ENCODE data around the gene SCIN.
"Not testable (repeated sequence)": the region's sequence is repeated elsewhere in the genome, so short reads cannot be mapped to it uniquely, and the experiment has no call there.

SCIN gene

GRCh38 chr7:12690041-12690878 is 119.7 kb downstream of the SCIN start:
- H3K36me3 ChIP-seq (ENCODE audit: insufficient read depth, low read length), result peaks cover 18% of the 10 kb centered on the region; the same call in 1 of the 2 replicates
- peak overlapping the region; percentile 62; the same call in 1 of the 2 replicates for H3K9ac ChIP-seq (ENCODE audit: low read depth, low read length)
- no peak overlapping the region for H3K27ac ChIP-seq (ENCODE audit: low read depth, low read length)
- no peaks in the 10 kb centered on the region for H3K9me3 ChIP-seq (ENCODE audit: insufficient read depth, low read depth, low read length)
- peak overlapping the region; percentile 77 for H3K4me3 ChIP-seq (ENCODE audit: low read length)
- no CpG with 5 or more reads among the region's 1 CpG for WGBS
- no peaks in the 10 kb centered on the region for H3K27me3 ChIP-seq (ENCODE audit: insufficient read depth, low read length)
- H3K4me1 ChIP-seq (ENCODE audit: insufficient read depth, low read length), result peaks cover 36% of the 10 kb centered on the region

- WGBS, result 96% methylated on average over 3 of the region's 3 CpGs
- Histone ChIP-seq H3K4me1 (ENCODE audit: insufficient read depth, low read length) (peaks cover 33% of the 10 kb centered on the region), H3K36me3 (ENCODE audit: insufficient read depth, low read length) (peaks cover 18% of the 10 kb centered on the region; the same call in 1 of the 2 replicates)
- H3K27ac ChIP-seq (ENCODE audit: low read depth, low read length); H3K4me3 ChIP-seq (ENCODE audit: low read length); H3K27me3 ChIP-seq (ENCODE audit: insufficient read depth, low read length); H3K9ac ChIP-seq (ENCODE audit: low read depth, low read length); H3K9me3 ChIP-seq (ENCODE audit: insufficient read depth, low read depth, low read length): not testable (repeated sequence)
Measured at GRCh38 chr7:12691388-12691787, 120.9 kb downstream of the SCIN start.

DNA sequence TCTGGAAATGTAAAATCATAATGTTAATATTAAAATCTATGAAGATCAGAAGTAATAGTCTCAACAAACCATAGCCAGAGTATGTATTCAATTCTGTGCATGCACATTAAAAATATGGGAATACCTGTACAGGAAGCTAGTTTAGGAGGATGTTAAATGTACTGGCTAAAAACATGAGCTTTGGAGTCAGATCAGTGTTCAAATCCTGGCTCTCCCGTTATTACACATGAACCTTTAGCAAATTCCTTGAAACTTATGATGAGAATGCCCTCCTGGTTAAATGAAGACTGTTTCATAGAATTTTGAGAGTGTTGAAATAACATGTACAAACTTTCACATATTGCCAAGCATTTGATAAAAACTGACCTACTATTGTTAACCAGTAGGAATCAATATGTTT is 121.5 kb downstream of the SCIN start:
- H3K27ac ChIP-seq (ENCODE audit: low read depth, low read length), result no peak overlapping the region

GRCh38 chr7:12692479-12693259 is 122.1 kb downstream of the SCIN start:
- no peaks in the 10 kb centered on the region for H3K27me3 ChIP-seq (ENCODE audit: insufficient read depth, low read length)
- H3K36me3 ChIP-seq (ENCODE audit: insufficient read depth, low read length), result peaks cover 18% of the 10 kb centered on the region; the same call in 1 of the 2 replicates
- WGBS, result 63% methylated on average over 2 of the region's 3 CpGs
- H3K9ac ChIP-seq (ENCODE audit: low read depth, low read length), result no peak overlapping the region
- no peak overlapping the region for H3K27ac ChIP-seq (ENCODE audit: low read depth, low read length)
- peaks cover 33% of the 10 kb centered on the region for H3K4me1 ChIP-seq (ENCODE audit: insufficient read depth, low read length)
- no peaks in the 10 kb centered on the region for H3K9me3 ChIP-seq (ENCODE audit: insufficient read depth, low read depth, low read length)
- H3K4me3 ChIP-seq (ENCODE audit: low read length), result no peak overlapping the region

More for the DNA sequence above, 121.5 kb downstream of the SCIN start:
- Histone ChIP-seq H3K4me1 (ENCODE audit: insufficient read depth, low read length) (peaks cover 33% of the 10 kb centered on the region), H3K36me3 (ENCODE audit: insufficient read depth, low read length) (peaks cover 18% of the 10 kb centered on the region; the same call in 1 of the 2 replicates), H3K27me3 (ENCODE audit: insufficient read depth, low read length) (no peaks in the 10 kb centered on the region), H3K9me3 (ENCODE audit: insufficient read depth, low read depth, low read length) (no peaks in the 10 kb centered on the region), H3K9ac (ENCODE audit: low read depth, low read length) (no peak overlapping the region), H3K4me3 (ENCODE audit: low read length) (no peak overlapping the region)
- WGBS, result 100% methylated on average over 1 of the region's 1 CpG

DNA sequence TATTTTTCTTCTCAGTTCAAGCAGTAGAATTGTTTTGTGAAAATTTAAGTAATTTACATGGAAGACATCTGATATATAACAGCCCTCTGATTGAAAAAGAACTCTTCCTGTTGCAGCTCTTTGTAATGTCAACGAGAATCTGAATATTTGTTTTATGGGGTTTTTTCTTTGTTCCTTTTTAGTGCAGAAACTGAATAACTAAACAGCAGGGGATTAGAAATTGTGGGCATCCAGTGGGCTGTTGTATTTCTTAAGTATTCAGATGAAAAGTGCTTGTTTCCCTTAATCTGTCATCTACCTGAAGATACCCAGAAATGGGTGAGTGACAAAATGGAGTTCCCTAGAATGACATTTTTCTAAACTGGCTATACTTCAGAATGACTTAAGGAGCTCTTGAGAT is 124.3 kb downstream of the SCIN start:
- H3K9me3 ChIP-seq (ENCODE audit: insufficient read depth, low read depth, low read length), result no peaks in the 10 kb centered on the region
- H3K4me3 ChIP-seq (ENCODE audit: low read length), result no peak overlapping the region
- no peaks in the 10 kb centered on the region for H3K27me3 ChIP-seq (ENCODE audit: insufficient read depth, low read length)
- peaks cover 11% of the 10 kb centered on the region; the same call in 1 of the 2 replicates for H3K36me3 ChIP-seq (ENCODE audit: insufficient read depth, low read length)
- H3K27ac ChIP-seq (ENCODE audit: low read depth, low read length), result peak overlapping the region; percentile 44
- 85% methylated on average over 1 of the region's 1 CpG for WGBS
- peaks cover 25% of the 10 kb centered on the region for H3K4me1 ChIP-seq (ENCODE audit: insufficient read depth, low read length)
- H3K9ac ChIP-seq (ENCODE audit: low read depth, low read length), result no peak overlapping the region

- H3K27me3 ChIP-seq (ENCODE audit: insufficient read depth, low read length), result no peaks in the 10 kb centered on the region
- peaks cover 14% of the 10 kb centered on the region for H3K4me1 ChIP-seq (ENCODE audit: insufficient read depth, low read length)
- peaks cover 4% of the 10 kb centered on the region; the same call in 1 of the 2 replicates for H3K9me3 ChIP-seq (ENCODE audit: insufficient read depth, low read depth, low read length)
- H3K36me3 ChIP-seq (ENCODE audit: insufficient read depth, low read length), result 0 out of 2 replicates have a peak, but pooled peaks cover 3% of the 10 kb centered on the region
- no peak overlapping the region for H3K4me3 ChIP-seq (ENCODE audit: low read length)
- 100% methylated on average over 1 of the region's 1 CpG for WGBS
- no peak overlapping the region for H3K27ac ChIP-seq (ENCODE audit: low read depth, low read length)
- no peak overlapping the region for H3K9ac ChIP-seq (ENCODE audit: low read depth, low read length)
Measured at GRCh38 chr7:12695965-12696364, 125.4 kb downstream of the SCIN start.

GRCh38 chr7:12699299-12699698 is 128.8 kb downstream of the SCIN start:
- Histone ChIP-seq H3K27me3 (ENCODE audit: insufficient read depth, low read length) (no peaks in the 10 kb centered on the region), H3K4me1 (ENCODE audit: insufficient read depth, low read length) (peaks cover 10% of the 10 kb centered on the region), H3K4me3 (ENCODE audit: low read length) (no peak overlapping the region), H3K9ac (ENCODE audit: low read depth, low read length) (no peak overlapping the region), H3K27ac (ENCODE audit: low read depth, low read length) (no peak overlapping the region), H3K9me3 (ENCODE audit: insufficient read depth, low read depth, low read length) (peaks cover 12% of the 10 kb centered on the region), H3K36me3 (ENCODE audit: insufficient read depth, low read length) (peaks cover 3% of the 10 kb centered on the region; the same call in 1 of the 2 replicates)
- 93% methylated on average over 10 of the region's 10 CpGs for whole genome bisulfite sequencing

DNA sequence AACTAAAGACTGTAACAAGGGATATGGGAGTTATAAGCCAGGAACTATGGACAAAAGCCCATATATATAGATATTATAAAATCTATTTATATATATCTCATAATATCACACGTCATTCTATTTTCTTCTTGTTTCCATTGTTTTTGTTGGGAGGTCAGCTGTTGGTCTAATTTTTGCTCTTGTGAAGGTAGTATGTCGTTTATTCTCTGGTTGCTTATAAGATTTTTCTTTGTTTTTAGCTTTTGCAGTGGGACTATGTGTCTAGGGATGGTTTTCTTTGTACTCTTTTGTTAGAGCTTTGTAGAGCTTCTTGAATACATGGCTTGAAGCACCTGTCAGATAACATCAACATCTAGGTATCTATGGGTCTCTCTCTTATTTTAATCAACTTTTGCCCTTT is 130.9 kb downstream of the SCIN start:
- no peak overlapping the region for H3K27ac ChIP-seq (ENCODE audit: low read depth, low read length)
- no peaks in the 10 kb centered on the region for H3K27me3 ChIP-seq (ENCODE audit: insufficient read depth, low read length)
- peaks cover 1% of the 10 kb centered on the region; the same call in 1 of the 2 replicates for H3K4me1 ChIP-seq (ENCODE audit: insufficient read depth, low read length)
- H3K9ac ChIP-seq (ENCODE audit: low read depth, low read length), result no peak overlapping the region
- peaks cover 3% of the 10 kb centered on the region; the same call in 1 of the 2 replicates for H3K36me3 ChIP-seq (ENCODE audit: insufficient read depth, low read length)
- H3K4me3 ChIP-seq (ENCODE audit: low read length), result no peak overlapping the region
- H3K9me3 ChIP-seq (ENCODE audit: insufficient read depth, low read depth, low read length), result peaks cover 12% of the 10 kb centered on the region
- 79% methylated on average over 1 of the region's 2 CpGs for WGBS

- no peaks in the 10 kb centered on the region for H3K27me3 ChIP-seq (ENCODE audit: insufficient read depth, low read length)
- peaks cover 3% of the 10 kb centered on the region; the same call in 1 of the 2 replicates for H3K36me3 ChIP-seq (ENCODE audit: insufficient read depth, low read length)
- peaks cover 12% of the 10 kb centered on the region for H3K9me3 ChIP-seq (ENCODE audit: insufficient read depth, low read depth, low read length)
- no peak overlapping the region for H3K27ac ChIP-seq (ENCODE audit: low read depth, low read length)
- no peak overlapping the region for H3K4me3 ChIP-seq (ENCODE audit: low read length)
- H3K4me1 ChIP-seq (ENCODE audit: insufficient read depth, low read length), result peaks cover 11% of the 10 kb centered on the region; the same call in 1 of the 2 replicates
- 100% methylated on average over 1 of the region's 2 CpGs for WGBS
- H3K9ac ChIP-seq (ENCODE audit: low read depth, low read length), result no peak overlapping the region
Measured at GRCh38 chr7:12703881-12704280, 133.4 kb downstream of the SCIN start.

DNA sequence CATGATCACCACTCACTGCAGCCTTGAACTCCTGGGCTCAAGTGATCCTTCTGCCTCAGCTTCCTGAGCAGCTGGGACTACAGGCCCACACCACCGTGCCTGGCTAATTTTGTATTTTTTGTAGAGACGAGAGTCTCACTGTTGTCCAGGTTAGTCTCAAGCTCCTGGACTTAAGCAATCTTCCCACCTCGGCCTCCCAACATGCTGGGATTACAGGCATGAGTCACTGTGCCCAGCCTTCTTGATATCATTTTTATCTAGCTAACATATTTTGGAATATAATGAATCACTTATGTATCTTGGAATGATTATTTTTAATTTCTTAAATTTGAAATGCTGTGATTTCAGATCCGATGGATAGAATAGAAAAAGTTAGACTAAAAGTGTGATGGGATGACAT is 135.4 kb downstream of the SCIN start:
- Histone ChIP-seq H3K27ac (ENCODE audit: low read depth, low read length) (no peak overlapping the region), H3K27me3 (ENCODE audit: insufficient read depth, low read length) (no peaks in the 10 kb centered on the region), H3K9ac (ENCODE audit: low read depth, low read length) (no peak overlapping the region), H3K4me3 (ENCODE audit: low read length) (no peak overlapping the region), H3K4me1 (ENCODE audit: insufficient read depth, low read length) (peaks cover 11% of the 10 kb centered on the region; the same call in 1 of the 2 replicates), H3K9me3 (ENCODE audit: insufficient read depth, low read depth, low read length) (peaks cover 9% of the 10 kb centered on the region), H3K36me3 (ENCODE audit: insufficient read depth, low read length) (peaks cover under 1% of the 10 kb centered on the region; the same call in 1 of the 2 replicates)
- WGBS, result 94% methylated on average over 4 of the region's 4 CpGs
